Neural progenitor cell (in vitro differentiated cells): Measurements from ENCODE around the gene MAMLD1. TPM values are rescaled to one million over a fixed set of nuclear protein-coding genes. Genes with fewer than 3 reads are reported as not detected.

Source experiments
- DNase-seq: peaks from one replicate; pipeline ENCODE4 v3.0.0-alpha.2; 2016; ENCODE audit warnings: low spot score
- H2AFZ ChIP-seq: fragments of 200-600 bp; sonication (generic); replicated peaks from 2 replicates; pipeline ENCODE4 v1.6.1; 2016; ENCODE audit warnings: antibody characterized with exemption
- H3F3A ChIP-seq: fragments of 200-600 bp; sonication (generic); 2 replicates; pipeline ENCODE4 v1.6.1; 2016; ENCODE audit warnings: antibody characterized with exemption, low read depth
- H3K27ac ChIP-seq: fragments of 200-600 bp; sonication (generic); 2 replicates; pipeline ENCODE4 v1.5.1; 2016; ENCODE audit warnings: mild to moderate bottlenecking
- H3K27me3 ChIP-seq: fragments of 200-600 bp; sonication (generic); 2 replicates; pipeline ENCODE4 v1.6.1; 2016; ENCODE audit warnings: mild to moderate bottlenecking, moderate library complexity
- H3K36me3 ChIP-seq: fragments of 200-600 bp; sonication (generic); 2 replicates; pipeline ENCODE4 v1.5.1; 2016
- H3K4me1 ChIP-seq: fragments of 200-600 bp; sonication (generic); 2 replicates; pipeline ENCODE4 v1.6.1; 2016; ENCODE audit warnings: mixed run types
- H3K4me2 ChIP-seq: fragments of 200-600 bp; sonication (generic); 2 replicates; pipeline ENCODE4 v1.6.1; 2016
- H3K4me3 ChIP-seq: fragments of 200-600 bp; sonication (generic); 2 replicates; pipeline ENCODE4 v1.5.1; 2016
- H3K79me2 ChIP-seq: fragments of 200-600 bp; sonication (generic); 2 replicates; pipeline ENCODE4 v1.6.1; 2016; ENCODE audit warnings: low read depth
- H3K9ac ChIP-seq: fragments of 200-600 bp; sonication (generic); 2 replicates; pipeline ENCODE4 v1.6.1; 2016
- H3K9me3 ChIP-seq: fragments of 200-600 bp; sonication (generic); 2 replicates; pipeline ENCODE4 v1.5.1; 2016; ENCODE audit warnings: low read depth
- H4K20me1 ChIP-seq: fragments of 200-600 bp; sonication (generic); 2 replicates; pipeline ENCODE4 v1.6.1; 2016; ENCODE audit warnings: low read depth
- H3K27ac Mint-ChIP-seq: 3 replicates; pipeline ENCODE4 v1.8.0; 2021; ENCODE audit warnings: mixed read lengths
- H3K27me3 Mint-ChIP-seq: 2 replicates; pipeline ENCODE4 v1.8.0; 2022; ENCODE audit warnings: low read depth, mild to moderate bottlenecking, inconsistent platforms, moderate library complexity, mixed read lengths; ENCODE audit not compliant: insufficient read depth
- H3K36me3 Mint-ChIP-seq: 3 replicates; pipeline ENCODE4 v1.8.0; 2021; ENCODE audit warnings: mixed read lengths
- H3K4me1 Mint-ChIP-seq: 3 replicates; pipeline ENCODE4 v1.8.0; 2021; ENCODE audit warnings: mixed read lengths
- H3K4me3 Mint-ChIP-seq: 3 replicates; pipeline ENCODE4 v1.8.0; 2021; ENCODE audit warnings: mild to moderate bottlenecking, moderate library complexity, mixed read lengths
- H3K9me3 Mint-ChIP-seq: 3 replicates; pipeline ENCODE4 v1.8.0; 2020; ENCODE audit warnings: mixed read lengths
- CTCF ChIP-seq: fragments of 200-600 bp; sonication (generic); IDR thresholded peaks from 2 replicates; pipeline ENCODE4 v1.5.1; 2017; ENCODE audit warnings: antibody characterized with exemption, mild to moderate bottlenecking
- EZH2 ChIP-seq: fragments of 200-600 bp; sonication (generic); IDR thresholded peaks from 2 replicates; pipeline ENCODE4 v1.6.1; 2017; ENCODE audit warnings: antibody characterized with exemption, mild to moderate bottlenecking, moderate library complexity
- EZH2phosphoT487 ChIP-seq: fragments of 200-600 bp; sonication (generic); IDR thresholded peaks from 2 replicates; pipeline ENCODE4 v1.6.1; 2017; ENCODE audit warnings: antibody characterized with exemption
- total RNA-seq: library from RNA; depleted of rRNA; stranded (reverse); fragments of >200 nt; gene quantifications from 2 replicates; pipeline ENCODE4 v1.2.3, GENCODE V29; 2015; ENCODE audit warnings: low replicate concordance

MAMLD1 gene
- total RNA-seq, 1 donor from 2014 or later, result not detected

DNA sequence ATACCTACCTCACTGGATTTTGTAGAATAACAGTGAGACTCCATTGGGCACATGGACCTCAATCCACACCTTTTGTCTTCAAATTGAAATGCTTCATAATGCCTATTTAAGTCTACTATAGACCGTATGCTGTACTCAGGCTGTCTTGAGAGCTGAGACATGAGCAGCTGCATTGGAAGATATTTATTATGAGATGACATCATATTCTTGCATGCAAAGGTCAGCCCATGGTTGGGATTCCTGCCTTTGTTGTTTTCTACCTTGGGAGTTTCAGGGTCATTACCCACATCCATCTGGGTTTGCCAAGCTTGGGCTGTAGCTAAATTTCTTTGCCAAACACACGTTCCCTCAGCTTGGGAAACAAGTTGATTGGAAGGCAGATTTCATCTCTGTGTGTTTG, 33.2 kb upstream of the MAMLD1 start:
- no peaks in the 10 kb centered on the region for H3F3A ChIP-seq
- H4K20me1 ChIP-seq, result no peaks in the 10 kb centered on the region
- H3K9ac ChIP-seq, result no peak overlapping the region
- no peak overlapping the region for H3K27ac Mint-ChIP-seq
- H3K36me3 ChIP-seq, result no peaks in the 10 kb centered on the region
- no peaks in the 10 kb centered on the region for H3K27me3 ChIP-seq
- H3K27me3 Mint-ChIP-seq, result peaks cover 2% of the 10 kb centered on the region
- H3K36me3 Mint-ChIP-seq, result no peaks in the 10 kb centered on the region
- no peak overlapping the region for H2AFZ ChIP-seq
- H3K4me2 ChIP-seq, result no peak overlapping the region
- DNase-seq, result no peak
- no peaks in the 10 kb centered on the region for H3K4me1 ChIP-seq
- no peaks in the 10 kb centered on the region for H3K79me2 ChIP-seq
- no peak overlapping the region for H3K4me3 Mint-ChIP-seq
- no peak overlapping the region for H3K27ac ChIP-seq
- TF ChIP-seq EZH2, result no peak
- no peak for TF ChIP-seq EZH2phosphoT487
- TF ChIP-seq CTCF, result no peak
- H3K4me3 ChIP-seq, result no peak overlapping the region
- H3K9me3 ChIP-seq, result no peaks in the 10 kb centered on the region
- H3K9me3 Mint-ChIP-seq, result no peaks in the 10 kb centered on the region
- H3K4me1 Mint-ChIP-seq, result no peaks in the 10 kb centered on the region

DNA sequence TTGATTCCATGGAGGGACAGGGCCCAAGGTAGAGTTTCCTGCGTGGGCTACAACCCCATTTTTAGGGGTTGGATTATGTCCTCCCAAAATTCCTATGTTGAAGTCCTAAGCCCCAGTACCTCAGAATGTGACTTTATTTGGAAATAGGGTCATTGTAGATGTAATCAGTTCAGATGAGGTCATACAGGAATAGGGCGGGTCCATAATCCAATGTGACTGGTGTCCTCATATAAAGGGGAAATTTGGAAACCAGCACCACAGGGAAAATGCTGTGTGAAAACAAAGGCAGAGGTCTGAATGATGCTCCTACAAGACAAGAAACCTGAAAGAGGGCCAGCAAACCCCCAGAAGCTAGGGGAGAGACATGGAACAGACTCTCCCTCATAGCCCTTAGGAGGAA, 31.1 kb upstream of the MAMLD1 start:
- H3K36me3 Mint-ChIP-seq, result no peaks in the 10 kb centered on the region

DNA sequence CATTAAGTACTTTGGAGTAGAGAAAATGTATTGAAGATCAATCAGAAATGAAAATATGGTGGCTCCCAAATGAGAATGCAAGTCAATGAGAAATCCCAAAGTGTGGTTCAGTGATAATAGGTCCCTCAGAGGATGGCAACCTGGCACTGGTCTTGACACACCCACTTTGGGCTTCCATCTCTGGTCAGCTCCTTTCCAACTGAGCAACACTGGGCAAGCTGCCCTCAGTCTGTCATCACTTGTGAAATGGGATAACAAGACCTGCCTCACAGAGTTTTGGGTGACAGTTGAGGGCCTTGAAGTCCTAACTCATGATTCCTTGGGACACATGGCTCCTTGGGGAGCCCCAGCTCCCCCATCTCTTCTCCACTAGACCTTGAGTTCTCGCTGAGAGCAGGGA, 29.0 kb upstream of the MAMLD1 start:
- no peak for DNase-seq
- Histone ChIP-seq H3K4me1 (no peaks in the 10 kb centered on the region), H3K27me3 (no peaks in the 10 kb centered on the region), H3K9me3 (no peaks in the 10 kb centered on the region), H3K79me2 (no peaks in the 10 kb centered on the region), H3K4me3 (no peak overlapping the region), H2AFZ (no peak overlapping the region), H3K36me3 (no peaks in the 10 kb centered on the region), H3F3A (no peaks in the 10 kb centered on the region), H4K20me1 (no peaks in the 10 kb centered on the region), H3K9ac (no peak overlapping the region), H3K27ac (no peak overlapping the region), H3K4me2 (no peak overlapping the region)
- Mint-ChIP-seq H3K27ac (no peak overlapping the region), H3K9me3 (peaks cover 4% of the 10 kb centered on the region), H3K36me3 (no peaks in the 10 kb centered on the region), H3K27me3 (peaks cover 4% of the 10 kb centered on the region), H3K4me3 (no peak overlapping the region), H3K4me1 (no peaks in the 10 kb centered on the region)
- TF ChIP-seq CTCF, result no peak
- TF ChIP-seq EZH2phosphoT487, result no peak
- TF ChIP-seq EZH2, result no peak

More for the DNA sequence above, 31.1 kb upstream of the MAMLD1 start:
- Mint-ChIP-seq H3K4me1 (no peaks in the 10 kb centered on the region), H3K4me3 (no peak overlapping the region), H3K27me3 (peaks cover 4% of the 10 kb centered on the region), H3K27ac (no peak overlapping the region), H3K9me3 (peaks cover 4% of the 10 kb centered on the region)
- no peak overlapping the region for H3K4me2 ChIP-seq
- no peaks in the 10 kb centered on the region for H3K9me3 ChIP-seq
- H3K36me3 ChIP-seq, result no peaks in the 10 kb centered on the region
- TF ChIP-seq EZH2 (no peak), CTCF (no peak), EZH2phosphoT487 (no peak)
- H3F3A ChIP-seq, result no peaks in the 10 kb centered on the region
- DNase-seq, result no peak
- H4K20me1 ChIP-seq, result no peaks in the 10 kb centered on the region
- H3K9ac ChIP-seq, result no peak overlapping the region
- H3K4me1 ChIP-seq, result no peaks in the 10 kb centered on the region
- no peak overlapping the region for H2AFZ ChIP-seq
- no peak overlapping the region for H3K27ac ChIP-seq
- no peak overlapping the region for H3K4me3 ChIP-seq
- H3K79me2 ChIP-seq, result no peaks in the 10 kb centered on the region
- H3K27me3 ChIP-seq, result no peaks in the 10 kb centered on the region
